BE2C (cell line): ENCODE results near the gene RFX7.

ENCODE experiments used
- DNase-seq: peaks from one replicate; pipeline ENCODE4 v3.0.0-alpha.2; 2020
- H3K27me3 ChIP-seq: fragments of 250-450 bp; sonication (Bioruptor Pico); 2 replicates; pipeline ENCODE4 v1.5.1; 2020; ENCODE audit warnings: mild to moderate bottlenecking
- H3K36me3 ChIP-seq: fragments of 250-450 bp; sonication (Bioruptor Pico); 2 replicates; pipeline ENCODE4 v1.5.1; 2020; ENCODE audit warnings: mild to moderate bottlenecking
- H3K4me1 ChIP-seq: fragments of 250-450 bp; sonication (Bioruptor Pico); 2 replicates; pipeline ENCODE4 v1.5.1; 2020
- H3K4me3 ChIP-seq: 2 replicates; pipeline ENCODE4 v1.5.1; 2011; ENCODE audit warnings: low read depth, low read length
- H3K9me3 ChIP-seq: fragments of 250-450 bp; sonication (Bioruptor Pico); 2 replicates; pipeline ENCODE4 v1.5.1; 2020
- TF ChIP-seq, protein P1 (sequence below): IDR thresholded peaks from 2 replicates; pipeline ENCODE4 v1.5.1; 2012; ENCODE audit warnings: mild to moderate bottlenecking, low read depth, low read length

Gene RFX7

DNA sequence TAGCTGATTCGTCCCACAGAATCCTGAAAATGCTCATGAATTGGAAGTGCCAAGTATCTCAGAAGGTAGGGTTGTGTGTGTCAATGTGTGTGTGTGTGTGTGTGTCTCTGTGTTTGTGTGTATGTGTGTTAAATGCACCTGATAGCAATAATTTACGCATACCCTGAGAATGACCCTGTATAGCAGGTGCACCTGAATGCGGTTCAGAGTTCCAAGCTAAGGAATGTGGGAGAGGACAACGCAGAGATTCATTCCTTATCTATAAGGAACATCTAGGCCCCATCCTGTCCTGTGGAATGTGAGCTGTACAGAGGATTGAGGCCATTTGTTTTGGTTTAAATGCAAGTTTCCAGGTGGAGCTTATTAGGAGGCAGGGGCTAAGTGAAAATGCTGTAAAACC, 201.2 kb downstream of the RFX7 start:
- TF ChIP-seq, protein P1, sequence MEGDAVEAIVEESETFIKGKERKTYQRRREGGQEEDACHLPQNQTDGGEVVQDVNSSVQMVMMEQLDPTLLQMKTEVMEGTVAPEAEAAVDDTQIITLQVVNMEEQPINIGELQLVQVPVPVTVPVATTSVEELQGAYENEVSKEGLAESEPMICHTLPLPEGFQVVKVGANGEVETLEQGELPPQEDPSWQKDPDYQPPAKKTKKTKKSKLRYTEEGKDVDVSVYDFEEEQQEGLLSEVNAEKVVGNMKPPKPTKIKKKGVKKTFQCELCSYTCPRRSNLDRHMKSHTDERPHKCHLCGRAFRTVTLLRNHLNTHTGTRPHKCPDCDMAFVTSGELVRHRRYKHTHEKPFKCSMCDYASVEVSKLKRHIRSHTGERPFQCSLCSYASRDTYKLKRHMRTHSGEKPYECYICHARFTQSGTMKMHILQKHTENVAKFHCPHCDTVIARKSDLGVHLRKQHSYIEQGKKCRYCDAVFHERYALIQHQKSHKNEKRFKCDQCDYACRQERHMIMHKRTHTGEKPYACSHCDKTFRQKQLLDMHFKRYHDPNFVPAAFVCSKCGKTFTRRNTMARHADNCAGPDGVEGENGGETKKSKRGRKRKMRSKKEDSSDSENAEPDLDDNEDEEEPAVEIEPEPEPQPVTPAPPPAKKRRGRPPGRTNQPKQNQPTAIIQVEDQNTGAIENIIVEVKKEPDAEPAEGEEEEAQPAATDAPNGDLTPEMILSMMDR: no peak
- no peaks in the 10 kb centered on the region for H3K9me3 ChIP-seq
- no peak for DNase-seq
- no peaks in the 10 kb centered on the region for H3K36me3 ChIP-seq
- no peaks in the 10 kb centered on the region for H3K27me3 ChIP-seq
- peaks cover 10% of the 10 kb centered on the region for H3K4me1 ChIP-seq
- no peak overlapping the region for H3K4me3 ChIP-seq

GRCh38 chr15:56042031-56042430, 201.6 kb downstream of the RFX7 start:
- Histone ChIP-seq H3K9me3 (no peaks in the 10 kb centered on the region), H3K4me3 (no peak overlapping the region), H3K36me3 (no peaks in the 10 kb centered on the region), H3K4me1 (peaks cover 10% of the 10 kb centered on the region), H3K27me3 (no peaks in the 10 kb centered on the region)
- DNase-seq: no peak
- TF ChIP-seq, protein P1: no peak

GRCh38 chr15:56040081-56041035, 203.3 kb downstream of the RFX7 start:
- Histone ChIP-seq H3K36me3 (no peaks in the 10 kb centered on the region), H3K4me3 (no peak overlapping the region), H3K4me1 (peaks cover 10% of the 10 kb centered on the region), H3K9me3 (no peaks in the 10 kb centered on the region), H3K27me3 (no peaks in the 10 kb centered on the region)
- DNase-seq: peak; percentile 61
- TF ChIP-seq, protein P1: no peak

- no peaks in the 10 kb centered on the region for H3K36me3 ChIP-seq
- H3K9me3 ChIP-seq: no peaks in the 10 kb centered on the region
- no peaks in the 10 kb centered on the region for H3K27me3 ChIP-seq
- DNase-seq: no peak
- no peak overlapping the region for H3K4me3 ChIP-seq
- TF ChIP-seq, protein P1: no peak
- peaks cover 10% of the 10 kb centered on the region for H3K4me1 ChIP-seq
Measured at GRCh38 chr15:56038707-56039106, 205.0 kb downstream of the RFX7 start.

DNA sequence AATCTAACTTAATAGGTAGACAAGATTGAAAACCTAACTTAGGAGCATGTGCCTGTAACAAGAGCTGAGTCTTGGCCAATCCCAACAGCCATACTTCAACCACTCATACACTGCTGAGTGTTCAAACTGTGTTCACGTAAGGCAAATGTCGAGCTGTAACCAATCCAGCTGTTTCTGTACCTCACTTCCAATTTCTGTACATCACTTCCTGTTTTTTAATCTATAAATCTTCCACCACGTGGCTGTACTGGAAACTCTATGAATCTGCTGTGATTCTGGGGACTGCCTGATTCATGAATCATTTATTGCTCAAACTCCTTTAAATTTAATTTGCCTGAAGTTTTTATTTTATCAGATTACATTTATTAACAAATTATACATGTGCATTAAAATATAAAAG, 205.7 kb downstream of the RFX7 start:
- no peaks in the 10 kb centered on the region for H3K27me3 ChIP-seq
- H3K4me1 ChIP-seq: peaks cover 10% of the 10 kb centered on the region
- TF ChIP-seq, protein P1: no peak
- DNase-seq: no peak
- H3K9me3 ChIP-seq: no peaks in the 10 kb centered on the region
- no peaks in the 10 kb centered on the region for H3K36me3 ChIP-seq
- no peak overlapping the region for H3K4me3 ChIP-seq
